ENCODE results near the gene THAP3.
A peak's percentile ranks its signal among the peaks of the same experiment; 100 is the strongest.

The THAP3 gene

GRCh38 chr1:6624710-6625583 lies at the start of gene THAP3:
Gene THAP3 (plus strand): TSS chr1:6624868. CDS start chr1:6625219, 351 bp downstream.
- peak; percentile 92 for DNase-seq

DNA sequence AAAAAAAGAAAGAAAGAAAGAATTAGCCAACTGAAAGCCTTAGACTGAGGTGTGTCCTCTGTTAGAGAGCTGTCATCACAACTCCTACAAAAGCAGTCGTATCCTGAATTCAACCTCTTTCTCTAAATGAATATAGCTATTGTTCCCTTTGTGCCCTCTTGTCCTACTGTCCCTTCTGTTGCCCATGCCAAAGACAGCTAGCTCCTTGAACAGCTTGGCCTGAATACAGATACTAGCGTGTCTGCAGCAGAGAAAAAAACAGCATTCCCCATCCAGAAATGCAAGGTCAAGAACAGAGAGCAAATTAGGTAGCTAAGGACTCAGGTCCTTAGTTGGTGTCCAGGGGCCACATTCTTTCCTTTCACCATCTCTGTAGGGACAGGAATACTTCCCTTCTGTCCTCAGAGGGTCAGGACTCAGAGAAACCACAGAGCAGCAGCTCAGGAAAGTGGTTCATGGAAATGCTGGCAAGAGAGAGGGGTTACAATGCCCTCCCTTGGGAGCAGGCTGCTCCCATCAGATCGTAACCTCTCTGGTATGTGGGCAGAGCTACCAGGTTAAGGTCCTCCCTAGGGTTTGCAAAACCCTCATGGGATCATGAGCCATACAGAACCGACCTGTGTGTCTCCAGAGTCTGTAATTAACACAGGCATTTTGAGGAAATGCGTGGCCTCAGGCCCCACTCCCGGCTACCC lies 46.7 kb upstream of the THAP3 start:
- DNase-seq, result no peak

- no peak for DNase-seq
Measured at GRCh38 chr1:6578624-6579373, 45.9 kb upstream of the THAP3 start.

DNA sequence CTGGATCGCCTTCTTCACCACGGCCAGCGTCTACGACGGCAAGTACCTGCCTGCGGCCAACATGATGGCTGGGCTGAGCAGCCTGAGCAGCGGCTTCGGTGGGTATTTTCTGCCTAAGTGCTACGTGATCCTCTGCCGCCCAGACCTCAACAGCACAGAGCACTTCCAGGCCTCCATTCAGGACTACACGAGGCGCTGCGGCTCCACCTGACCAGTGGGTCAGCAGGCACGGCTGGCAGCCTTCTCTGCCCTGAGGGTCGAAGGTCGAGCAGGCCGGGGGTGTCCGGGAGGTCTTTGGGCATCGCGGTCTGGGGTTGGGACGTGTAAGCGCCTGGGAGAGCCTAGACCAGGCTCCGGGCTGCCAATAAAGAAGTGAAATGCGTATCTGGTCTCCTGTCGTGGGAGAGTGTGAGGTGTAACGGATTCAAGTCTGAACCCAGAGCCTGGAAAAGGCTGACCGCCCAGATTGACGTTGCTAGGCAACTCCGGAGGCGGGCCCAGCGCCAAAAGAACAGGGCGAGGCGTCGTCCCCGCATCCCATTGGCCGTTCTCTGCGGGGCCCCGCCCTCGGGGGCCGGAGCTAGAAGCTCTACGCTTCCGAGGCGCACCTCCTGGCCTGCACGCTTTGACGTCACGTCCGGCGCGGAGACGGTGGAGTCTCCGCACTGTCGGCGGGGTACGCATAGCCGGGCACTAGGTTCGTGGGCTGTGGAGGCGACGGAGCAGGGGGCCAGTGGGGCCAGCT lies 45.1 kb upstream of the THAP3 start, which contains the start of gene ZBTB48:
ZBTB48 (plus strand) TSS at position 621 of the 745 bp plus-strand sequence. CDS start 616 bp downstream, outside the sequence.
- peak; percentile 97 for DNase-seq

DNA sequence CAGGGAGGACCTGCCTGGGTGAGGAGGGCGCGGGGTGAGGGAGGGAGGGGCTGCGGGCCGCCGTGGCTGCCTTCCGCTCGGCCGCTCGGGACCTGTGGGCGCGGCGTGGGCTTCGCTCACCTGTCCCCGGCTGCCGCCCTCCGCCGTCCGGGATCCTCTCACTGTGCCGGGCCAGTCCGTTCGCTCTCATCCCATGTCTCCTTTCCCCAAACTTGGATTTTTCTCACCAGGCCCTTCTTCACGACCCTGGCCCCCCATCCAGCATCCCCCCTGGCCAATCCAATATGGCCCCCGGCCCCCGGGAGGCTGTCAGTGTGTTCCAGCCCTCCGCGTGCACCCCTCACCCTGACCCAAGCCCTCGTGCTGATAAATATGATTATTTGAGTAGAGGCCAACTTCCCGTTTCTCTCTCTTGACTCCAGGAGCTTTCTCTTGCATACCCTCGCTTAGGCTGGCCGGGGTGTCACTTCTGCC lies 44.5 kb upstream of the THAP3 start:
- DNase-seq, result peak; percentile 15

DNA sequence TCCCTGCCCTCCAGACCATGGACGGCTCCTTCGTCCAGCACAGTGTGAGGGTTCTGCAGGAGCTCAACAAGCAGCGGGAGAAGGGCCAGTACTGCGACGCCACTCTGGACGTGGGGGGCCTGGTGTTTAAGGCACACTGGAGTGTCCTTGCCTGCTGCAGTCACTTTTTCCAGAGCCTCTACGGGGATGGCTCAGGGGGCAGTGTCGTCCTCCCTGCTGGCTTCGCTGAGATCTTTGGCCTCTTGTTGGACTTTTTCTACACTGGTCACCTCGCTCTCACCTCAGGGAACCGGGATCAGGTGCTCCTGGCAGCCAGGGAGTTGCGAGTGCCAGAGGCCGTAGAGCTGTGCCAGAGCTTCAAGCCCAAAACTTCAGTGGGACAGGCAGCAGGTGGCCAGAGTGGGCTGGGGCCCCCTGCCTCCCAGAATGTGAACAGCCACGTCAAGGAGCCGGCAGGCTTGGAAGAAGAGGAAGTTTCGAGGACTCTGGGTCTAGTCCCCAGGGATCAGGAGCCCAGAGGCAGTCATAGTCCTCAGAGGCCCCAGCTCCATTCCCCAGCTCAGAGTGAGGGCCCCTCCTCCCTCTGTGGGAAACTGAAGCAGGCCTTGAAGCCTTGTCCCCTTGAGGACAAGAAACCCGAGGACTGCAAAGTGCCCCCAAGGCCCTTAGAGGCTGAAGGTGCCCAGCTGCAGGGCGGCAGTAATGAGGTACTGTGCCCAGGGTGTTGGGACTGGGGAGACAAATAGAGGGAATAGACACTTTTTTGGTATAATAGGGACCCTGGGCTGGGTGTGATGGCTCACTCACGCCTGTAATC lies 43.9 kb upstream of the THAP3 start:
- DNase-seq, result no peak

DNA sequence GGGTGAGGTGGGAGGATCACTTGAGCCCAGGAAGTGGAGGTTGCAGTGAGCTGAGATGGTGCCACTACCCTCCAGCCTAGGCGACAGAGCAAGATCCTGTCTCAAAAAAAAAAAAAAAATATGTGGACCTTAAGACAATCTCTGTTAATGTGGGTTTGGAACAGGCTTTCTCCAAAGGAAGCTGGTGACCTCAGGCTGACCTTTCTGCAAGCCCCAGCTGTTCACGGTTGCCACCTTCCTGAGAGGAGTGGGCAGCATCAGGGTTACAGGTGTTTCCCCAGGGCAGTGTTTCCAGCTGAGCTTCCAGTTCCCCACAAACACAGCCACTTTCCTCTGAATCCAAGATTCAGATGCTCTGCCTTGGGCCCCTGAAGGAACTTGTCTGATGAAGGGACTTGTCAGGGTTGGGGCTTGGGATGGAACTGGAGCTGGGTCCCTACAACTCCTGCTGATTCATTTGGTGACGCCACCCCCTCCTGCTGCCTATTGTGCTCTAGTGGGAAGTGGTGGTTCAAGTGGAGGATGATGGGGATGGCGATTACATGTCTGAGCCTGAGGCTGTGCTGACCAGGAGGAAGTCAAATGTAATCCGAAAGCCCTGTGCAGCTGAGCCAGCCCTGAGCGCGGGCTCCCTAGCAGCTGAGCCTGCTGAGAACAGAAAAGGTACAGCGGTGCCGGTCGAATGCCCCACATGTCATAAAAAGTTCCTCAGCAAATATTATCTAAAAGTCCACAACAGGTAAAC lies 42.9 kb upstream of the THAP3 start:
- DNase-seq, result no peak

GRCh38 chr1:6582370-6582769 lies 42.3 kb upstream of the THAP3 start:
- DNase-seq, result no peak

DNA sequence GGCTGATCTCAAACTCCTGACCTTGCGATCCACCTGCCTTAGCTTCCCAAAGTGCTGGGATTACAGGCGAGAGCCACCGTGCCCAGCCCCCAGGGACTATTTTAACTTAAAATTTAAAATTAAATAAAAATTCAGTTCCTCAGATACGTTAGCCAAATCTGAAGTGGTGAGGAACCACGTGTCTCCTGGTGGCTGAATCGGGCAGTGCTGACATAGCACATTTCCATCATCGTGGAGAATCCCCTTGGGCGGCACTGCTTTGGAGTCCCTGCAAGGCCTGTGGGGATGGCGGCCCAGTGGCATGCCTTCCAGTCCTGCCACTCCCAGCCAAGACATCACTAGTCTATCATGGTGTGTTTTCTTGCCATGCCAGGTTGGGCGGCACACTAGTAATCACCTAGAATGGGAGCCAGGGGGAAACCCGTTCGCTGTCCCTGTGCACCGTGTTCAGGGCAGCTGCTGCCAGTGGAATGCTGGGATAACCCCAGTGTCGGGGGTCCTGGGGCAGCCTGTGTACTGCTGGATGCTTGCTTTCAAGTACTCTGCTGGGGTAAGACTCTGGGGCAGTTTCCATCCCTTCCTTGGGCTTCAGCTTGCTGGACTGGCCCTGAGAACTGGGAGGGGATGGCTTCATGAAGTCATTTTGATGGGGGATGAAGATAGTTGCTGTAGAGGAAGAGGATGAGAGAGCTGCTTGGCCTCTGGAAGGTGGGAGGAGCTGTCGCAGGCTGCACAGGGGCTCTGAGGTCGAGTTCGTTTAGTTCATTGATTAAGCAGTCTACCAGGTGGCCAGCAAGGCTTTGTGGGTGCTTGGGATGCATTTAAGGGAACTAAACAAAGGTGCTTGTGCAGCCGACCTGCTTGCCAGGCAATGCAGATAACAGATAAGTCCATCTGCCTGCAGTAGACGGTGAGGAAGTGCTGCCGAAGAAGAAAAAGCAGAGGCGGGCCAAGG lies 40.3 kb upstream of the THAP3 start:
- no peak for DNase-seq

- DNase-seq, result no peak
Measured at GRCh38 chr1:6585081-6585722, 39.5 kb upstream of the THAP3 start.

GRCh38 chr1:6585841-6586240 lies 38.8 kb upstream of the THAP3 start:
- no peak for DNase-seq

DNA sequence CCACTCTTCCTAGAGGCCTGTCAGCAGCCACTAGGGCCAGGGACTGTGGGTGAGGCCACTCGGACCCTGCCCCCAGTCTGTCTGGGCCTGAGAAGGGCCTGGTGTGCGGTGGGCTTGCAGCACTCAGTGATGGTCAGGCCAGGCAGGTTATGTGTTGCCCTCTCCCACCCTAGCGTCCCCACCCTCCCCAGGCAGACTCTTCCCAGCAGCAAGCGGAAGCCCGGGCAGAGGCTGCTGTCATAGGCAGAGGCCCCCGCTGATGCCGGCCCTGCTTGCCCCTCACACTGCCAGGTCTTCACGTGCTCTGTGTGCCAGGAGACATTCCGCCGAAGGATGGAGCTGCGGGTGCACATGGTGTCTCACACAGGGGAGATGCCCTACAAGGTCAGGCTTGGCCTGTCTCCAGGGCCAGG lies 38.3 kb upstream of the THAP3 start:
- DNase-seq, result no peak

DNA sequence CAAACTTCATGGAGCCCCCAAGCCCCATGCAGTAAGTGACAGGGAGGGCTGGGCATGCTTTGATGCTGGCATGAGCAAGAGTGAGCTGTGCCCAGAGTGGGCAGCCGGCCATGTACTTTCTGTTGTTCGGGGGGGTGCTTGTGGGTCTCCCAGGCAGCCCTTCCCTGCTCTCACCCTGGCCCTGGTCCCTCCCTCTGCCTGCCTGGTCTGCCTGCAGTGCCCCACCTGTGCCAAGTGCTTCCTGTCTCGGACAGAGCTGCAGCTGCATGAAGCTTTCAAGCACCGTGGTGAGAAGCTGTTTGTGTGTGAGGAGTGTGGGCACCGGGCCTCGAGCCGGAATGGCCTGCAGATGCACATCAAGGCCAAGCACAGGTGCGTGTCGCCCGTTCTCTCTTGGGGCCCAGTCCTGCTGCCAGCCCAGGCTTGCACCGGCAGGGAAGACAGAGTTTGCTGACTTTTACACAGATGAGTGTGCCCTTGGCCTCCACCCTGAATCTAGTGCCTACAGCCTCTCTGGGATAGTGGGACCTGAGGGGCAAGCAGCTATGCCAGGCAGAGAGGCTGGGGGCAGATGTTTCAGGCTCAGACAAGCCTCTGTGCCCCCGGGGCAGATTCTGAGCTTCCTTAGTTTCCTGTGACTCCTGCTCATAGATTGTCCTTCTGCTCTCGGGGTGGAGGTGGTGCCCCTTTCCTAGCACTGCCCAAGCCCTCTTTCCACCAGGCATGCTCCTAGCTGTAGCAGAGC lies 37.2 kb upstream of the THAP3 start:
- DNase-seq, result no peak

DNA sequence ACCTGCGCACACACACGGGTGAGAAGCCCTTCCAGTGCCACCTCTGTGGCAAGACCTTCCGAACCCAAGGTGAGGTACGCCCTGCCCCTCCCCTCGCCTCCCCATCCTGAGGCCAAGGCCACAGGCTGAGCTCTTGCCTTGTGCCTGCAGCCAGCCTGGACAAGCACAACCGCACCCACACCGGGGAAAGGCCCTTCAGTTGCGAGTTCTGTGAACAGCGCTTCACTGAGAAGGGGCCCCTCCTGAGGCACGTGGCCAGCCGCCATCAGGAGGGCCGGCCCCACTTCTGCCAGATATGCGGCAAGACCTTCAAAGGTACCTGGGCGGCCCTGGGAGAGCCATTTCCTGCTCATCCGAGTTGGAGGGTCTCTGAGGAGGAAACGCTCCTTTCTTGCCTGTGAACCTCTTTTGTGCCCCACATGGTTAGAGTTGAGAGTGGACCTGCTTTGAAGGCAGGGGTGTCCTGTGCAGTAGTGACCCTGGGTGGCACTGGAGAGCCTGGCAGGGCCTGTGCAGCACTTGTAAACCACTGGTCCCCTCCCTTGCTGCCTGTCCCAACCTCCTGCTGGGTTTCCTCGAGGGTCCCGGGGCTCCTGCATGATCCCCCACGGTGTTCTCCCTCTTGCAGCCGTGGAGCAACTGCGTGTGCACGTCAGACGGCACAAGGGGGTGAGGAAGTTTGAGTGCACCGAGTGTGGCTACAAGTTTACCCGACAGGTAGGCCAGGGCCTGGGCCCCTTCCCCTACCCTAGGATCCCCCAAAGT lies 36.4 kb upstream of the THAP3 start:
- DNase-seq, result no peak

- no peak for DNase-seq
Measured at GRCh38 chr1:6588893-6589520, 35.7 kb upstream of the THAP3 start.

DNA sequence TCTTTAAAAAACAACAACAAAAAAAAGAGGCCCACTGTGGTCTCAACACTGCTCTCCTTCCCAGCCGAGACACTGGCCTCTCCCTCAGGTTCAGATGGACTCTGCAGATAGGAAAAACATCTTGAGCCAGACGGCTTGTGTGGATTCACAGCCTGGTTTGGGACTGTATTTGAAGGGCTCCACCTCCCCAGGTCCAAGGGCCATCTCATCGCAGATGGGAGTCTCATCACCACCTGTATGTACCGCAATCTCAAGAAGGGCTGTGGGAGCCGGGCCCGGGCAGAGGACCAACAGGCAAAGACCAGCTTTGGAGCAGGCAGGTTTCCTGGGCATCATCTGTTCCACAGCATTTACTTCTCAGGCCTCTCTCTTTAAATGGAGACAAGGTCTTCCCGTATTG lies 34.6 kb upstream of the THAP3 start:
- no peak for DNase-seq

GRCh38 chr1:6591222-6591621 lies 33.4 kb upstream of the THAP3 start:
- DNase-seq, result no peak

Measured in CD4-positive, alpha-beta T cell treated with Interleukin-17A for 1 hour (primary cell).